NCI-H446 (cell line): ENCODE data around the gene FA2H.
"Not testable (repeated sequence)": the region's sequence is repeated elsewhere in the genome, so short reads cannot be mapped to it uniquely, and the experiment has no call there.

Experiments
- DNase-seq, 2 experiments: peaks; one replicate each; lab custom pipeline; 2025; lab: John Stamatoyannopoulos, UW

FA2H gene

DNA sequence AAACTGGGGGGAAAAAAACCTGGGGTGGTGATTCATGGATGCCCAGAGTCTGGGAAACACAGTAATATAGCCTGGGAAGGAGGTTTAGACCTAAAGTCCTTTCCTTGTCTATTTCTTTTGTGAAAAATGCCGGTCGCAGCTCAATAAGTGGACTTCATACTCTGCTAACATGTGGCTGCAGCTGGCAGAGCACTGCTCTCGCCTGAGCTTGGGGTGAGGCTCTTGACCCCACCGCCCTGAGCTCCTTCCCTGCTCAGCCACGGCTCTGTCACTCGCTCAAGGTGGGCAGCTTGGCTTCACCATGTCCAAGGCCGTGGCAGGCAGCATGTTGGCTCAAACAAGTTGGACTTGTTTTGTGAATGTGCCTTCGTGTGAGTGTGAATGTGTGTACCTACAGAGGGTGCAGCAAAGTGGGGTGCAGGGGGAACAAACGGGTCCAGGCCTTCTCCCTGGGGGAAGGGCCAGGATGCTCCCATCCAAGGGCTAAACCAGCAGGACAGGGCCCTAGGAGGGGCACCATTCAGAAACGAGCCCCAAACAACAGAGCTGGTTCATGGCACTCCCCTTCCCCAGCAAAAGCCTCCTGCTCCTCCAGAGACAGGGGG lies 4.9 kb downstream of the FA2H start:
- no peak for DNase-seq

DNA sequence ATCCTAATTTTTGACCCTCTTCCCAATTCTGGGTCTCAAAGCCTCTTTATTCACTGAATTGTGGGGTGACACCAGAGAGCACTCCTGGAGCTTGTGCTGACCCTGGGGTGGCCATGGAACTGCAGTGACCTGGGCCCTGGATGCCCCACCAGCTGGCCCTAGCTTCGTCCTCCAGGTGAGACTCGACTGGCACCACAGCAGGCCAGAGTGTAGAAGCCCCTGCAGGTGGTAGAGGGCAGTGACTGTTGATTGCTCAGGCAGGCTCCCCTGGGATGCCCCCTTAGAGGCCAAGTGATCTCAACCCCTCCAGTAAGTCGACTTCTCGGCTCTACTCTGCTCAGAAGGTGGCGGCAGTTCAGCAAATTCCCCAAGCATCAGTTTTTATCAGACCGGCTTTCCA lies 6.4 kb downstream of the FA2H start:
- DNase-seq: no peak

DNA sequence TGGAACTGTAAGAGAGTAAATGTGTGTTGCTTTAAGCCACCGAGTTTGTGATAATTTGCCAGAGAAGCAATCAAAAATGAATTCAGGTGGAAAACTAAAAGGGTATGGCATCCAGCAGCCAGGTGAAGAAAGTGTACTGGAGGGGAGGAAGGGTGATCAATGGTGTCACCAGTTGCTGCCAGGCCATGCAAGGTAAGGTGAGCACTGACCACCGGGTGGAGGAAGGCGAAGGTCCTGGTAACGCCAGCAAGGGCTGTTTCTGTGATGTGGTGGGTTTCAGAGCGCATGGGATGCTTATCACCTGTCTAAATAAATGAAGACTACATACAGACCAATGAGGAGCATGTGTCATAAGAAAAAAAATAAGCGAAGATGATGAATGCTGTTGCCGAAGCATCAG lies 6.9 kb downstream of the FA2H start:
- no peak for DNase-seq

DNA sequence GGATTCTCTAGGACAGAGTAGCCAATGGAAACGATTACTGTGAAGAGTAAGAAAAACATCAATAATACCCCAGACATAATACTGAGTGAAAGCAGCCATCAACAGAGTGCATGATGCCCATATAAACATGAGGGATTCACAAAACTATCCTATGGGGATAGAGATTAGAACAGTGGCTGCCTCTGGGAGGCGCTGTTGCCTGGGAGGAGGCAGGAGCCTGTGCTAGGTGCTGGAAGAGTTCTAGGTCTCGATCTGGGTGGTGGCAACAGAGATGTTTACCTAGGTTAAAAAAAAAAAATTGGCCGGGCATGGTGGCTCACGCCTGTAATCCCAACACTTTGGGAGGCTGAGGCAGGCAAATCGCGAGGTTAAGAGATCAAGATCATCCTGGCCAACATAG lies 7.9 kb downstream of the FA2H start:
- DNase-seq: no peak

DNA sequence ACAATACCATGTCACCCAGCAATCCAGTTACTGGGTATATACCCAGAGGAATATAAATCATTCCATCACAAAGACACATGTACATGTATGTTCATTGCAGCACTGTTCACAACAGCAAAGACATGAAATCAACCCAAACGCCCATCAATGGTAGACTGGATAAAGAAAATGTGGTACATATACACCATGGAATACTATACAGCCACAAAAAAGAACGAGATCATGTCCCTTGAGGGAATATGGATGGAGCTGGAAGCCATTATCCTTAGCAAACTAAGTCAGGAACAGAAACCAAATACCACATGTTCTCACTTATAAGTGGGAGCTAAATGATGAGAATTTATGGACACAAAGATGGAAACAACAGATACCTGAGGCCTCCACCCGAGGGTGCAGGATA lies 10.4 kb downstream of the FA2H start:
- not testable (repeated sequence) for DNase-seq

DNA sequence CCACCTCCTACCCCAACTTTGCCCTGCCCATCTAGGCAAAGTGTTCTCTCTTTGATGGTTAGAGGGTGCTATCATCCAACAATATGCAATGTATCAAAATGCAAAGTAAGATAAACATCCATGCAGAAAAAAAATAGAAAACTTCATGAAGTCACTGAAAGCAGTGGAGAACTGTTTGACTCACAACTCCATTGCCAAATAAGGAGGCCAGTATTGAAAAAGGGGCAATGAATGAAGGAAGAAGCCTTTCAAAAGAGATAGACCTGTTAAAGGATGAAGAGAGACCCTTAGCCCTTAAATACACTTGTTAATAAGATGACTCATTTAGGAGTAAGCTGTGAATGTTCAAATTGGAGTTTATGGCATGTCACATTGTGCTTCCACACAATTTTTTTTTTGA lies 13.0 kb downstream of the FA2H start:
- DNase-seq: no peak

DNA sequence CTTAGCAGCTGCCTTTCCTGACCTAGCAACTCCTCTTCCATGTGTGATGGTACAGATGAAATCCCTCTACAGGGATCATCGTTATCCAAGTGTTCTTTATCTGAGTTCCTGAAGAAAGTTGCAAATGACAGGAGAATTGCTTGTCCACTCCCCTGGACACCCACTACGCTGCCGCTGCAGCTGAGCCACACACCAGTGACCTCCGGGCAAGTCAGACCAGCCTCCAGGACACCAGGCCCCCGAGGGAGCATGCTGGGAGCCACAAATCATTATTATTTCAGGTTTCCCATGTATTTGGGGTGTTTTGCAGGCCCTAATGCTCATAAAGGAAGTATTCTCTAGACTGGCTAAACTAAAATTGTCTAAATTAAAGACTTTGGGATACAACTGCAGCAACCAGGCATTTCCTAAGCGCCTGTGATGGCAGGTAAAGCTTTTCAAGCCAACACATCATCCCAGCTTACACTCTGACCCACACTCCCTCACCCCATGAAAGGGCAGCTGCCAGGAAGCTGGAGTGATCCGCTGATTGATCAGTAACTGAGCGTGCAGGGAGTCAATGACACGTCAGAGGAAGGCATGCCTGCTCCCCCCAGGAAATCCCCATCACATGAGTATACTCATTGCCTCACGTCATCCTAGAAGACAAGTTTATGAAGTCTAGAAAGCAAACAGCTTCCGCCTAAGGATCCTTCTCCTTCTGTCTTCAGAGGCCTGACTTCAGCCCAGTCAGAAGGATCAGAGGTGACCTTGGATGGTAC lies 14.4 kb downstream of the FA2H start:
- DNase-seq: no peak

DNA sequence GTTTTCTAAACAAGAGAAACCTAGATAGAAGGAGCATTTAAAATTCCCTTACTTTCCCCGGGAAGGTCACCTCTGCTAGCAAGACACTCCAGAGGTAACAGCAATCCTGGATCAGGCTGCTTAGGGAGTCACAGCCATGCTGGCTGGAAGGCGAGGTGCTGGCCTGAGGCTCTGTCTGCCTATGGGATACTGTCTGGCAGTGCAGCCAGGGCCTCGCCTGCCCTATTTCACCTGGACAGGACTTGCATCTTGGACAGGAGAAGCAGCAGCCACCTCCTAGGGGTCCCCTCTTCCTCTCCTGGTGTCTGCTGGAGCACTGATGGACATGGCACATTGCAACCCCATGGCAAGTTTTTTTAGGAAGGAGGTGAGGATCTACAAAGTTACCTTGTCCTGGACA lies 15.1 kb downstream of the FA2H start:
- DNase-seq: no peak

DNA sequence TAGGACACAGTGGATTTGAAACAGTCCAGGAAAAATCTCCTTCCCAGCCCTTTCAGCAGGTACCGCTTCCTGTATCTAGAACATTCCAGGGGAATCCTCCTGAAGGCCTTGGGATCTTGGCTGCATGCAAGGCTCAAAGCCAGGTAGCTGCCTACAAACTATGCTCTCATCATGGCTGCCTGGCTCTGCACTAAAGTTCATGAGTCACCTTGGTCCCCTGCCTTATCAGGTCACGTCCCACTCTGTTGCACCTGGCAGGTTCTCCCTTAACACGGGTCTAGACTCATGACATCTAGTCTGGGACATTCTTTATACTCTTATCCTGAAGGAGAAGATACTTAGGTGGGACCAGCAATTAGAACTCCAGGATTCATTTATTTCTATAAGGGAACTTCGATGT lies 15.8 kb downstream of the FA2H start:
- DNase-seq: no peak

DNA sequence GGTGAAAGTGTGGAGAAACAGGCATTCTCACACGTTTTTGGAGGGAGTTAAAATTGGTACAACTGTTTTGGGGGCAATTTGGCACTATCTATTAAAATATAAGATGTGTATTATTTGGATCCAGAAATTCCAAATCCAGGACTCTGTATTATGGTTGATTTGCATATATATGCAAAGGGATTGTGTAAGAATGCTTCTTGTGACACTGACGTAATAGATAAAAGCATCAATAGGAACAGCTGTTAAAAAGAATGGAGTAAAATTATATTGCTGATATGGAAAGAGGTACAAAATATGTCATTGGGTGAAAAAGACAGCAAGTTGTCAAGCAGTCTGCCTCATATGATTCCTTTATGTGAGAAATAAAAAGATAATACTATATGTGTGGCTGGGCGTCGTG lies 17.3 kb downstream of the FA2H start:
- DNase-seq: no peak

DNA sequence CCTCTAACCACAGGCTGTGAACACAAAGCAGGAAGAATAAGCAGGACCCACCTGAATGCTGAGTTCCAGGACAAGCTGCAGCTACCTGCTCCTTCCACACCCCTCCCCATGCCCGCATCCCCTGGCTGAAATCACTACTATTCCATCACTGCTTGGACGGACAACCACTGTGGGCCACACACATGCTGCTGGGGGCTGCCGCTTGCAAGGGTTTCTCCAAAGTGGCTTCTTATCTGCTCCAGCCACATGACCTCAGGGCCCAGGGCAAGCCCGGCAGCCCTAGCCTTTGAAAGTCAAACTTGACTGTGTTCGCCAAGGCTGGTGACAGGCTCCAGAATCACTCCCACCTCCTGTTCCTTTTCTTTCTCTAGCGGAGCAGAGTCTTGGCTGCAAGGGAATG lies 18.4 kb downstream of the FA2H start:
- DNase-seq: no peak

DNA sequence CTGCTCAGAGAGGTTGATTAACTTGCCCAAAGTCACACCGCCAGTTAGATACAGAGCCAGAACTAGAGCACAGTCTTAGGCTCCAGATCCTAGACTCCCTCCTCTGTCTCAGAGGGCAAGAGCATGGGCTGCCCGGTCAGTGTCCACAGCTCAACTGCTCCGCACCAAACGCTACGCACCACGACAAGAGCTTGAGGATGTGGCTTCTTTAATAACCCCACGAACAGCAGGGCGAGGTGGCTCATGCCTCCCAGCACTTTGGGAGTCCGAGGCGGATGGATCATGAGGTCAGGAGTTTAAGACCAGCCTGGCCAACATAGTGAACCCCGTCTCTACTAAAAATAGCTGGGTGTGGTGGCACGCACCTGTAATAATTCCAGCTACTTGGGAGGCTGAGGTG lies 21.4 kb downstream of the FA2H start:
- no peak for DNase-seq

DNA sequence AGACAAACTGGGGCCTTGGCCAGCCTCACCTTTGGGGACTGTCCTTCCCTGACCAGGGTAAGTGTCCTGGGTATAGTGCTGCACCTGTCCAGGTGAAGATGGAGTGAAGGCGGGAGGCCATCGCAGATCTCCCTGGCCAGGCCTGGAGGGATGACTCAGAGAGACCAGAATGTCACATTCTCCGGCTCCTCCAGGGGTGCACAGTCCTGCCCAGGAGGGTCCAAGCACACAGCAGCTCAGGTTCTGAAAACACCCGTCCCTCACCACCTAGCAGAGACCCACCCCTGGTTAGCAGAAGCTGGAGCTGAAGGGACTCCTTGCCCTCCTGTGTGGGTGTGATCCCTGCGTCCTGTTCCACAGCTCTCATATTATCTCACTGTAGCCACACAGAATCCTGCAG lies 21.9 kb downstream of the FA2H start:
- DNase-seq: no peak

DNA sequence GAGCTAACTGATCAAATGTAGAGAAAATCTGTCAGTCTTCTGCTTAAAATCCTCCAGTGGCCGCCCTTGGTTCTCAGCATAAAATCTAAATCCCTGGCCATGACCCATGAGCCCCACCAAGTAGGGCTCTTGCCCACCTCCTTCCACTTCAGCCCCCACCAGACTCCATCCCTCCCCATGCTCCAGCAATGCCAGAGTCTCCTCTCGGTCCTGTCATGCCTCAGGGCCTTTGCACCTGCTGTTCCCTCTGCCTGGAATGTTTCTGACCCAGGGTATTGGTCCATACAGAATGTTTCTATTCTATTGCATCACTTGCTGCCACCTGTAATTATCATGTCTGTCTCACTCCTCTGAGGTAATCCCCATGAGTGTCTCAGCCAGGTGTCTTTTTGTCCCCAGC lies 22.4 kb downstream of the FA2H start:
- DNase-seq: no peak

DNA sequence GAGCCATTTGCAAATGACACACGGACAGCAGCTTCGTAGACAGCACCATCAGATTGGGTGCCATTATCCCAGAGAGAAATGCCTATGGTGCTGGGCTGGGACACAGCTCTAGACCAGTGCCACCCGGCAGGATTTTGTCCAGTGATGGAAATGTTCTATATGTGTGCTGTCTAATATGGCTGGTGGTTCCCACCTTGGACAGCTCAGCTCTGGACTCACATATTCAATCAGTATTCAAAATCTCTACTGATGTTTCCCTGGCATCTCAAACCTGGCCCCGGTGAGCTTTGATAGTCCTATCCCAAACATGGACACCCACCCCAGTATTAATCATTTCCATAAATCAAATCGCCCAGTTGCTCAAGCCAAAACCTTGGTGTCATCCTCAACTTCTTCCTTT lies 23.0 kb downstream of the FA2H start:
- DNase-seq: no peak

DNA sequence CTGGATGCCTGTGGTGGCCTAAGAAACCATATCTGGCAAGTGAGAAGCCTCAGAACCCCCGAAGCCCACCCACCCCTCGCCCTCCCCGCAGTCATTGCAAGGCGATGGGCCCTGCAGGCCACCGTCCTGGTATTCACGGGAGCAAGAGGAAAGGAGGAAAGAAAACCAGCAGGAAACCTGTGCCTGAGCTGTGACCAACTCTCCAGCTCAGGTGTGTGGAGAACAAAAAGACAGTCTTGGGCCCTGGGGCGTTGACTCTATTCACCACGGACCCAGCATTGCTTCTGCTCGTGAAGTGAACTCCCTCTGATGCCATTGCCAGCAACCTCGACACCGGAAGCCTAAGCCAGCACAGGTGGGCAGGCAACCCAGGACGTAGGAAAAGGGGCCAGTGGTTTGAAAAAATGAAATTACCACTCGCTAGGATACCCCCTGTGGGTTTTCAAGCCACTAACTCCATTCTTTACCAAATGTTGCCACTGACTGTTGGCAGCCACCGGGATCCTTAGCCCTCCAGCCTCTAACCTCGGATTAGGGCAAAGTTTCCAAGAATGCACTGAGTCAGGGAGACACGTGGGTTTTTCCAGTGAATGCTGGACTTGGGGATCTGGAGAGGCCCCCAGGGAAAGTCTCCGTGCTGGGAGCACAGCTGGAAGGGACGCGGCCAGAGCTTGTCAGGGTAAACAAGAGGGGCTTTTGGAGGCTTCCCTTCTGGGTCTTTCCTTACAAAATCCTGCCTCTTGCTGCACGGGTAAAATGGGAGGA lies 25.1 kb downstream of the FA2H start:
- no peak for DNase-seq

DNA sequence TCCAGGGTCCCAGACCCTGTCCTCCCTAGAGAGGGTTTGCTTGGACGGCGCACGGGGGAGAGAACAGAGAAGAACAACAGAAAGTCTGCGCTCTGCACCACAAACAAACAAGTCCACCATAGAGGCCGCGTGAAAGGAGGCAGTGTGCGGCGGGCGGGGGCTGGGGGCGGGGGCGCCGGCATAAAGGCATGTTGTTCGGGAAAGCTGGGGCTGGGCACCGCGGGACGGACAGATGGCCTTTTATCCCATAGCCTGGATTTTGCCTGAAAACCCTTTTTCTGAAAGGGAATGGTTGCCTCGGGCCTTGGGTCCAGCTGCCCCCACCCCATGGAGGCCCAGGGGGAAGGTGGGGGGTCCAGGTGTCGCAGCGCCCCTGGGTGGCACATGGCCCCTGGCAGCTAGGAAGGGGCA lies 26.0 kb downstream of the FA2H start:
- no peak for DNase-seq

DNA sequence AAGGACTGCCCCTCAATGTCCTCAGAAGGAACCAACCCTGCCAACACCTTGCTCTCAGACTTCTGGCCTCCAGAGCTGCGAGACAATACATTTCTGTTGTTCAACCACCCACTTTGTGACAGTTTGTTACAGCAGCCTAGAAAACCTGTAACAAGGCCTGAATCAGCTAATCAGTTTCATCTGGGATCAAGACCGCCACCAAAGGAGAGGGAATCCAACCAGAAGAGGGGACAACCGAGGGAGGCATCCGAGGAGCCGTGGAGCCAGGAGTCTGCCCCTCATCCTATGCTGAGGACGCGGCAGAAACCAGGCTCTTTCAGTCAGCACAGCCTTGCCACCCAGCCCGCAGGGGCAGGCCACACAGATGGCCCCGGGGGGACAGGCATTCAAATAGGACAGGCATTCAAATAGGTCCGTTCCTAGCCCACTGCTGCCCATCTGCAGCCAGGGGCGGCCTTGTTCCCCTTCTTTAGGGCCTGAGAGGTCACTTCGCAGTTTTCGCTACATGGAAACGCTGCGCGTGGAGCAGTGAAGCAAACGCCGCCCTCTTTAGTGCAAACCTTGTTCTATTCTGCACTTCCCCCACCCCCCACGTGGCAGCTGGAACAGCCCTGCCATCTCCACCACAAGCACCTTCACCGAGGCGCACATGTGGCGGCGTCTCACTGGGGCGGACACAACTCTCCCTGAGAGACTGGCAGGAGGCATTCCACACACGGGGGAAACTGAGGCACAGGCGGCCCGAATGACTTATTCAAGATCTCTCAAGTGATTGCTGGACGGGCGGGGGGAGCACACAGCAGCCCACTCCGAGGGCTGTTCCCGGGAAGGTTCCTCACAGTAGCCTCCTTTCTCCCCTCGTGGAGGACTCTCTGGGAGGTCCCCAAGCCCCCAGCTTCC lies 26.7 kb downstream of the FA2H start:
- no peak for DNase-seq

DNA sequence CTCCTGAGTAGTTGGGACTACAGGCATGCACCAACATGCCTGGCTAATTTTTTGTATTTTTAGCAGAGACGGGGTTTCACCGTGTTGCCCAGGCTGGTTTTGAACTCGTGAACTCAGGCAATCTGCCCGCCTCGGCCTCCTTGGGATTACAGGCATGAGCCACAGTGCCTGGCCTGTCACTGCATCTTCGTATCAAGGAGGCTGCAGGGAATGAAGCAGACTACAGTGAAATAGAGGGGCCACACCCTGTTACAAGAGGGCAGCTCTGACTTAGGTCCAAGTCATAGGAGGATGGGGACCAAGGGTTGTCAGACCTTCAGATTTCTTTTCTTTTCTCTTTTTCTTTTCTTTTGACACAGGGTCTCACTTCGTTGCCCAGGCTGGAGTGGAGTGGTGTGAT lies 28.7 kb downstream of the FA2H start:
- no peak for DNase-seq

DNA sequence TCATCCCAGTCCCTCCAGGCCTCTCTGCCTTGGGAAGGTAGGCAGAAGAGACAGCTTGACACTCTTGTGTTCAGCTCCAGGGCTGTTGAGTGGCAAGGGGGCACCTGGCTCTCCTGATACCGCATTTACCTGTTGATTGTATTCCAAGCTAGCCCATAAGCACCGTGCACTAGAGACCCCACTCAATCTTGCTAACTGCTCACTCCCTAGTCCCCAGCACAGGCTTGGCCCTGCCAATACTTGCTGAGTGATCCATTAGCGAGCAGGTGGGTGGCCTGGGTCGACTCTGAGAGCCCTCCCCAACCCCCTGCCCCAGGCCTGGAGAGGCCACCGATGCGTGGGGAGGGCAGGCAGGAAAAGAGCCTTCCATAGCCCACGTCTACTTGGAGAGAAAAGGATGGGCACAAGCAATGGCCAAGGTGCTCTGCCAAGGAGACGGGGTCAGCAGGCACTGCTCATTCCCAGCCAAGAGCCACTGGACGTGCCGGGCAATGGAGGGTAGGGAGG lies 29.5 kb downstream of the FA2H start:
- no peak for DNase-seq

DNA sequence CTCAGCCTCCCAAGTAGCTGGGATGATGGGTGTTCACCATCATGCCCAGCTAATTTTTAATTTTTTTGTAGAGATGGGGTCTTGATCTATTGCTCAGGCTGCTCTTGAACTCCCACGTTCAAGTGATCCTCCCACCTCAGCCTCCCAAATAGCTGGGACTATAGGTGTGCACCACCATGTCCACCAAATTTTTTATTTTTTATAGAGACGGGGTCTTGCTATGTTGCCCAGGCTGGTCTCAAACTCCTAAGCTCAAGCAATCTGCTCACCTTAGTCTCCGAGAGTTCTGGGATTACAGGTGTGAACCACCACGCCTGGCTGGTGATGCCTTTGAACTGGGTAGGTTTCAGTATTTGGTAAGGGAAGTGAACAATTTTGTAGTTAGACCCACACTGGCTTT lies 30.1 kb downstream of the FA2H start:
- DNase-seq: no peak

DNA sequence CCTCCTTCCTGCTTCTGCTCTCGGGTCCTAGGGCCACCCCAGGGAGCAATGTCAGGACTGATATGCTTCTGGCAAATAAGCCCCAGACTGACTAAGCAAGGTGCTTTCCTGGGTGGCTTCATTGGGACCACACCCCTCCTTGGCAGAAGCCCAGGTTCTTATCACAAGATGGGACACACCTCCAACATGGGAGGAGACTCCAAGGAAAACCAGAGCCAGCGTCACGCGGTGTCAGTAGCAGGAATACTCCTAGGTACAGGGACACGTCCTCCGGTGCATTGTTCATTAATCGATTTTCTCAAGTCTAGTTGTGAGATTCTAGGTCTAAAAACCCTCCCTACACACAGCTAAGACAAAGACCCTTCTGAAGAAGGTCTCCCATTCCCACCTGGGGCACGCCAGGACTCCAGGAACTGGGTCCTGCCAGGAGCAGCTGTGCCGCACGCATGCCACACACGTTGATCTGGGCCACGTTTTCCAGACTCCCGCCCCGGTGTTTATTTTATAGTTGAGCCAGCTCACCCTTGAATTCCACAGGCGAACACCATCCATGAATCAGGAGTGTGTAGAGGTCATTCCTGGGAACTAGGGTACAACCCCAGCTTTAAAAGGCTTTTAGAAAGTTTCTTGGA lies 30.8 kb downstream of the FA2H start:
- DNase-seq: no peak
